ENCODE measurements around the gene OR6B3.

DNA sequence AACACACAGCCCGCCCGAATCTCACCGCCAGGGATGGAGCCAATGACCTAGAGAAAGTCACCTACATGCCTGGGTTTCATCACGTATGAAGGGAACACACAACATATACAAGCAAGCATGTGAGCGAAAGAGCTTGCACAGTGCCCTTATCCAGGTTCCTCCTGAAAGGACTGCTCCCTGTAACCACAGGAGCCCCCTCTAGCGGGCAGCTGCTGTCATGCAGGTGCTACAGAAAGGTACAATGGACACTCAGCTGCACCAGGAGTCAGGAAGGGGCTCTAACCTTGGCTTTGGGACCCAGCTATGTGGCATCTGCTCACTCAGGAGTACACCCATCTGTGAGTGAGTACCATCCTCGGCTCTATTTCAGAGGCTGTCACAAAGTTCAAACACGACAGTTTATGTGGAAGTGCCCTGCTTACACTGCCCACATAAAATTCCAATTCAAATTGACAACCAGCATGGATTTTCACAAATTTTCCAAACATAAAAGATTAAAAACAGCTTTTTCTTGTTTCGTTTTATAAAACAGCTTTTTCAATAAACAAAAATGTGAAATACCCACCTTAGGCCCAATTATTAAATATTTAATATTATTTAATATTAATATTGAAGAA, 31.7 kb downstream of the OR6B3 start:
- TF ChIP-seq, protein P1, sequence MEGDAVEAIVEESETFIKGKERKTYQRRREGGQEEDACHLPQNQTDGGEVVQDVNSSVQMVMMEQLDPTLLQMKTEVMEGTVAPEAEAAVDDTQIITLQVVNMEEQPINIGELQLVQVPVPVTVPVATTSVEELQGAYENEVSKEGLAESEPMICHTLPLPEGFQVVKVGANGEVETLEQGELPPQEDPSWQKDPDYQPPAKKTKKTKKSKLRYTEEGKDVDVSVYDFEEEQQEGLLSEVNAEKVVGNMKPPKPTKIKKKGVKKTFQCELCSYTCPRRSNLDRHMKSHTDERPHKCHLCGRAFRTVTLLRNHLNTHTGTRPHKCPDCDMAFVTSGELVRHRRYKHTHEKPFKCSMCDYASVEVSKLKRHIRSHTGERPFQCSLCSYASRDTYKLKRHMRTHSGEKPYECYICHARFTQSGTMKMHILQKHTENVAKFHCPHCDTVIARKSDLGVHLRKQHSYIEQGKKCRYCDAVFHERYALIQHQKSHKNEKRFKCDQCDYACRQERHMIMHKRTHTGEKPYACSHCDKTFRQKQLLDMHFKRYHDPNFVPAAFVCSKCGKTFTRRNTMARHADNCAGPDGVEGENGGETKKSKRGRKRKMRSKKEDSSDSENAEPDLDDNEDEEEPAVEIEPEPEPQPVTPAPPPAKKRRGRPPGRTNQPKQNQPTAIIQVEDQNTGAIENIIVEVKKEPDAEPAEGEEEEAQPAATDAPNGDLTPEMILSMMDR (IDR thresholded peaks at IDR 0.05) = peak in 5 of 6 experiments; percentile 24 to 76 (median 44)
- TF ChIP-seq POLR2A (IDR thresholded peaks at IDR 0.05) = no peak

Measured in thyroid gland (tissue), 4 donors.